GM21529 (cell line): ENCODE measurements around the gene MATCAP1.

Experiments used
- ATAC-seq: cut with Tn5 transposase; IDR thresholded peaks from one replicate; pipeline ENCODE4 v1.9.1; 2021; ENCODE audit not compliant: unreplicated experiment

Gene MATCAP1

DNA sequence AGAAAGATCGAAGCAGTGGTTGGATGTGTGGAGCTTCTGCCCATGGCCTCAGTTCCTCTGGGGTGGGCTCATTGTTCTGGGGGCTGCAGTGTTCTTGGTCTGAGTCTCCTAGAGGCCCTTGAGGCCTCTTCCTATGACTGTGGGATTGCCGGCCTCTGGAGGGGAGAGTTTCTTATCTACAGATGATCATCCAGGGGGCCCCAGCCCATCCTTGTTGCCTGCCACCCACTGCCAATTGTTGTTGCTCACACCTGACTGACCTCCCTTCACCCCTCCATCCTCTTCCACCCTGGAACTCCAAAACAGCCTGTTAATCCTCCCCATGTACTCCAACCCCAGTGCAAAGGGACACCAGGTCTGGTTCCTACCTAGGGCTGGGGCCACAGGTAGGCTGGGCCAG lies 38.8 kb downstream of the MATCAP1 start:
- no peak for ATAC-seq

DNA sequence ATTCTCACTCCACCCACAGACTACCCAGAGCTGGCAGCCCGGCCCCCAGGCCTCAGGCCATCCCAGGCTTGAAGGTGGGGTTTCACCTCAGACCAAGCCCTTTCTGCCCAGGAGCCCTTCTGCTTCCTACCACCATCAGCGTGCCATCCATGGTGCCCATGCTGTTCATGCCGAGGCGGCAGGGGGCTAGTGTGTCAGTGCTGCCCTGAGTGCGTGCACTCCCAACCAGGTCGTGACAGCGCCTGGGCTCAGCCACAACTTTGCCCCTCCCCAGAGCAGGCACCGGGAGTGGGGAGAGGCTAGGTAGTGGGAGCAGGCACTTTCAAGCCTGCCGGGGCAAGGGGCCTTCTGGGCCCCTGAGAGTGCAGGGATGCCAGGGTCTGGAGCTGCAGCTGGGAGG lies 41.4 kb downstream of the MATCAP1 start:
- ATAC-seq = no peak

DNA sequence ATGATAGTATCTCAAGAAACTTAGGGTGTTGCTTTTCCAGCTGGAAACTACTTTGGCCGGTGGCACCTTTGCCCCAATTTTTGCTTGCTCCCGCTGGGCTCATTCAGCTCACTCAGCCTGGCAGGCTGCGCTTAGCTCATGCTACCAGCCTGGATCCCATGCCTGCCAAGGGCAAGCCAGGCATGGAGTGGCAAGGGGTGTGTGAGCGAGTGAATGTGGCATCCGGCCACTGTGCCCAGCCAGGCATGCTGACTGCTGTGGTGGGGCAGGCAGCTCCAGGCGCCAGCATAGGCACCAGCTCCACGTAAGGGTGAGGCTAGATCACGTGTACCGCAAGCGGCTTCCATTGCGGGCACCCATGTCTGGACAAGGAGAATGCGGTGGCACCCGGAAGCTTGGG lies 42.4 kb downstream of the MATCAP1 start:
- no peak for ATAC-seq

DNA sequence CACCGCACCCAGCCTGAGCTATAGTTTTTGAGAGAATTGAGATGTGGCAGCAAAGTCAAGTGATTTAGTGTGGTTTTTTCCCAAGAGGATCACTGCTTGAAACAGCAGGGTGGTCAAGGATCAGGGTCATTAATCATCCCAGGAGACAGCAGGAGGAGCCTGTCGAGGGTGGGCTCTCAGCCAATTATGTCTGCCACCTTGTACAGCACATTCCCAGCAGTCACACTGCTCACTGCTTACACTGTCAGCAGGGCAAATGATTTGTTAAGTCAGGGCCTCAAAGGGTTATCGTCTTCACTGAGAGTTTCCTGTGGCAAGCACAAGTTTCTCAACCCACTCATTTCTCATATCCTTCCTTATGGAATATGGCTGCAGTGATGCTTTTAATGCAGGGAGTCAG lies 46.2 kb downstream of the MATCAP1 start:
- ATAC-seq = no peak

DNA sequence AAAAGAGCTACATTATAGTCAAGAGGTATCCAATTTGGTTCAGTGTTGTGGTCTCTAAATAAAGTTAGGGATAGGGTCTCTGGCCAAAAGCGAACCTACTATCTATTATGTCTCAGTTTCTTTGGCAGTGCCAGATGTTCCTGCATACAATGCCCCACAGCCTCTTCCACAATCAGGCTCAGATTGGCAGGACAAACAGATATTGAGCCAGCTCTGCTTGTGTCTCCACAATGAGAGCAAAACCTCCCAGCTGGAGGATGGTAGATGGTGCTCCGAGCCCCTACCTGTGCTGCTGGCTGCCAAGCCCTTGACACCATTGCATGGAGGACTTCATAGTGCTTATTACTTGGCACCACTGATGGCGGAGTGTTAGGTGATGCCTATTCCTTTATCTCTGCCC lies 54.3 kb downstream of the MATCAP1 start:
- ATAC-seq = no peak

DNA sequence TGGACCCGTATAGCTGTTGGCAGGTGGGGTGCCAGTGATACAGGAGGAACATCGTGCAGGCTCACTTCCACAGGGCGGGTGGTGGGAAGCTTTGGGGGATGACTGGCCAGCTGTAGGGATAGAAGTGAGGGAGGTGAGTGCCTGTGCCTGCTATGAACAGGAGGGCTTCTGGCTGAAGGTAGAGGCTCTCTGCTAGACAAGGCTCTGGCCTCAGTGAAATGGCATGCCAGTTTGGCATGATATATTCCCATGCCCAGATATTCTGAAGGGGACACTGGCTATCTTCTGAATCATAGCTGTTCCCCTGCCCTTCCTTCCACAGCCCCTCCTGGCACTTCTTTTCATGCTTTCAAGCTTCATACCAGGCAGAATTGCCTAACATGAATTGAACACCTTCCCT lies 54.9 kb downstream of the MATCAP1 start:
- ATAC-seq = no peak

- ATAC-seq = no peak
Measured at GRCh38 chr16:67128417-67128816, 55.3 kb downstream of the MATCAP1 start.
